HL-60 (cell line): ENCODE results near the gene PARN.

Experiments
- CTCF ChIP-seq: IDR thresholded peaks from one replicate; pipeline ENCODE4 v1.5.1; 2011; ENCODE audit warnings: low read length, control low read depth, inconsistent platforms; ENCODE audit not compliant: insufficient read depth
- GABPA ChIP-seq: IDR thresholded peaks from 2 replicates; pipeline ENCODE4 v1.6.1; 2012; ENCODE audit warnings: low read depth
- POLR2AphosphoS5 ChIP-seq: IDR thresholded peaks from 2 replicates; pipeline ENCODE4 v1.6.1; 2012; ENCODE audit warnings: low read depth

DNA sequence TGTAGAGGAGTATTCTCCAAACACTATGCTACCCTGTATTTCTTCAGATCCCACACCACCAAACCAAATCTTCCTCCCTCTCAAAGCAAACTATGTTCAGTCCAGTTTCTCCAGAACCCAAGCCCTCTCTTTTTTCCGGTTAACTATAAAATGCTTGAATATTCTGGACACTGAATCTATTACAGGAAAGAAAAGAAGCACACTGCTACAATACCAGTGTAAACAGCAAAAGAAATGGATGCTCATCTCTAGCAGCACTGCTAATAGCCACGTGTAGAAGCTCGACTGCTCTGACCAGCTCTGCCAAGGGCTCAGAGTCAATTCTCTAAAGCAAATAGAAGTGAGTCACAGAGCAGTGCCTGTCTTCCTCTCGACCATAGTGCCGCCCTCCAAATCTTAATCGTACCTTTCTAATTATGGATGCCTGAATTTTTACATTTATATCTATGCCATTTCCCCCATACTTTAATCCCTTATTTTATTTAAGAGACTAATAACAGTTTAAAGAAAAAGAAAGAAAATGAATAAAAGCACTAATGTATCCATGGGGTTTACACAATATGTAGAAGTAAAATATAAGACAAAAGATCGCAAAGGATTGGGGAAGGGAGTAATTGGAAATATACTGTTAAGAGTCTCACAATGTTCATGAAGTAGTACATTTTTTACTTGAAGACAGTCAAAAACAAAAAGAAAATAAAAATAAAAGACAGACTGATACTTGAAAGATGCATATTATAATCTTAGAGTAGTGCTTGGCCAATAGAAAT, 154.5 kb downstream of the PARN start:
- TF ChIP-seq CTCF = no peak
- no peak for TF ChIP-seq POLR2AphosphoS5
- TF ChIP-seq GABPA = no peak
